ENCODE data around the gene ZNRD2.

- no peak for TF ChIP-seq EZH2 (IDR thresholded peaks at IDR 0.05; ENCODE audit: insufficient read depth, low read length)
- TF ChIP-seq, protein P1, sequence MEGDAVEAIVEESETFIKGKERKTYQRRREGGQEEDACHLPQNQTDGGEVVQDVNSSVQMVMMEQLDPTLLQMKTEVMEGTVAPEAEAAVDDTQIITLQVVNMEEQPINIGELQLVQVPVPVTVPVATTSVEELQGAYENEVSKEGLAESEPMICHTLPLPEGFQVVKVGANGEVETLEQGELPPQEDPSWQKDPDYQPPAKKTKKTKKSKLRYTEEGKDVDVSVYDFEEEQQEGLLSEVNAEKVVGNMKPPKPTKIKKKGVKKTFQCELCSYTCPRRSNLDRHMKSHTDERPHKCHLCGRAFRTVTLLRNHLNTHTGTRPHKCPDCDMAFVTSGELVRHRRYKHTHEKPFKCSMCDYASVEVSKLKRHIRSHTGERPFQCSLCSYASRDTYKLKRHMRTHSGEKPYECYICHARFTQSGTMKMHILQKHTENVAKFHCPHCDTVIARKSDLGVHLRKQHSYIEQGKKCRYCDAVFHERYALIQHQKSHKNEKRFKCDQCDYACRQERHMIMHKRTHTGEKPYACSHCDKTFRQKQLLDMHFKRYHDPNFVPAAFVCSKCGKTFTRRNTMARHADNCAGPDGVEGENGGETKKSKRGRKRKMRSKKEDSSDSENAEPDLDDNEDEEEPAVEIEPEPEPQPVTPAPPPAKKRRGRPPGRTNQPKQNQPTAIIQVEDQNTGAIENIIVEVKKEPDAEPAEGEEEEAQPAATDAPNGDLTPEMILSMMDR (IDR thresholded peaks at IDR 0.05; ENCODE audit: insufficient read depth, low read depth, low read length): no peak
Observed at GRCh38 chr11:65585396-65586246, 15.3 kb downstream of the ZNRD2 start.

Measured in astrocyte (in vitro differentiated cells and primary cell).